ENCODE data around the gene AGAP1.

Gene AGAP1

GRCh38 chr2:236180076-236180816 is 686.4 kb downstream of the AGAP1 start:
- TF ChIP-seq, protein P1, sequence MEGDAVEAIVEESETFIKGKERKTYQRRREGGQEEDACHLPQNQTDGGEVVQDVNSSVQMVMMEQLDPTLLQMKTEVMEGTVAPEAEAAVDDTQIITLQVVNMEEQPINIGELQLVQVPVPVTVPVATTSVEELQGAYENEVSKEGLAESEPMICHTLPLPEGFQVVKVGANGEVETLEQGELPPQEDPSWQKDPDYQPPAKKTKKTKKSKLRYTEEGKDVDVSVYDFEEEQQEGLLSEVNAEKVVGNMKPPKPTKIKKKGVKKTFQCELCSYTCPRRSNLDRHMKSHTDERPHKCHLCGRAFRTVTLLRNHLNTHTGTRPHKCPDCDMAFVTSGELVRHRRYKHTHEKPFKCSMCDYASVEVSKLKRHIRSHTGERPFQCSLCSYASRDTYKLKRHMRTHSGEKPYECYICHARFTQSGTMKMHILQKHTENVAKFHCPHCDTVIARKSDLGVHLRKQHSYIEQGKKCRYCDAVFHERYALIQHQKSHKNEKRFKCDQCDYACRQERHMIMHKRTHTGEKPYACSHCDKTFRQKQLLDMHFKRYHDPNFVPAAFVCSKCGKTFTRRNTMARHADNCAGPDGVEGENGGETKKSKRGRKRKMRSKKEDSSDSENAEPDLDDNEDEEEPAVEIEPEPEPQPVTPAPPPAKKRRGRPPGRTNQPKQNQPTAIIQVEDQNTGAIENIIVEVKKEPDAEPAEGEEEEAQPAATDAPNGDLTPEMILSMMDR (IDR thresholded peaks at IDR 0.05) = no peak
- DNase-seq (ENCODE audit: low spot score) = no peak
- Histone ChIP-seq H3K4me3 (no peak overlapping the region), H3K27ac (no peak overlapping the region)

- TF ChIP-seq, protein P1 (IDR thresholded peaks at IDR 0.05) = no peak
- peak; percentile 19 for DNase-seq (ENCODE audit: low spot score)
- Histone ChIP-seq H3K4me3 (no peak overlapping the region), H3K27ac (no peak overlapping the region)
Measured at GRCh38 chr2:236180831-236181453, 687.1 kb downstream of the AGAP1 start.
